Pancreas (tissue), 10 donors: ENCODE data around the gene SP5. TPM values are rescaled to one million over a fixed set of nuclear protein-coding genes. Genes with fewer than 3 reads are reported as not detected.

Experiments
- ATAC-seq, 4 donors: fragments of 200-7000 bp; cut with Tn5 transposase; one replicate each; pipeline versions ENCODE4 v1.8.0 to v1.9.1; 2020; ENCODE audit warnings: mild to moderate bottlenecking in 4 of 4, moderate library complexity in 4 of 4
- DNase-seq, 6 donors: peaks; one replicate each; pipeline ENCODE4 v3.0.0-alpha.2; 2020
- FAIRE-seq: peaks from 2 replicates; lab custom pipeline; 2012; peaks lifted over from hg19 to GRCh38; lab: Jason Lieb, UNC
- H3K27ac ChIP-seq, 4 donors: fragments of 200-600 bp; sonication (generic); 1 replicate in 3 of 4; 2 replicates in 1 of 4; pipeline versions ENCODE4 v1.5.0 to v1.8.0; 2020
- H3K27me3 ChIP-seq, 4 donors: fragments of 200-600 bp; one replicate each; pipeline ENCODE4 v1.8.0; 2021
- H3K36me3 ChIP-seq, 3 donors: fragments of 200-600 bp; sonication (generic) in 1 of 3; one replicate each; pipeline versions ENCODE4 v1.5.0 to v1.8.0; 2020 to 2021
- H3K4me1 ChIP-seq, 3 donors: fragments of 200-600 bp; one replicate each; pipeline ENCODE4 v1.8.0; 2021
- H3K4me3 ChIP-seq, 4 donors: fragments of 200-600 bp; sonication (generic) in 2 of 4; one replicate each; pipeline versions ENCODE4 v1.5.0 to v1.8.0; 2020 to 2021
- H3K9me3 ChIP-seq, 4 donors: fragments of 200-600 bp; one replicate each; pipeline ENCODE4 v1.8.0; 2021
- WGBS, 2 donors: extraction: QIAGEN DNeasy Blood & Tissue Kit; methylation state at CpG; one replicate each; pipeline ENCODE4 v1.1.7; 2013; 5-methylcytosine and 5-hydroxymethylcytosine counted together
- intact Hi-C, 3 donors: fragments of 100-400 bp; cut with DNase I; formaldehyde crosslinking; loops; one replicate each; pipeline versions ENCODE4 v1.11.1 to v1.14.2; 2022
- polyA plus RNA-seq, 2 donors: library from polyadenylated mRNA; stranded (reverse); fragments of 200-250 nt; gene quantifications; one replicate each; pipeline ENCODE4 v1.2.3, GENCODE V29; 2013
- total RNA-seq, 6 donors: library from RNA; stranded (reverse); fragmentation: NEBNext Ultra II Directional in 4 of 6; extraction: Animal tissue kit (Norgen Biotek cat#: 25700) in 4 of 6; gene quantifications; one replicate each; pipeline versions ENCODE4 v1.2.1 to v1.2.4, GENCODE V29; 2021 to 2023
- TF ChIP-seq, protein P1 (sequence below), 4 donors: fragments of 200-600 bp; sonication (generic) in 3 of 4; IDR thresholded peaks; one replicate each; pipeline versions ENCODE4 v1.5.0 to v1.8.0; 2021; ENCODE audit warnings: antibody characterized with exemption in 4 of 4
- donor health status: healthy with polysubstance abuse.
- donor health status: DM: no; HTN: no; CAD: no; lungs with moderate emphysema.
- donor health status: DM: no; HTN: no; CAD: no.
- donor health status: control.
- donor health status: control.
- donor health status: Bipolar disorder and iron deficiency.
- donor health status: DM: yes; HTN: yes; CAD: no.
- donor health status: DM: no; HTN: no; CAD: no.
- donor health status: DM: no; HTN: no; CAD: no.
- donor health status: DM: yes; HTN: yes; CAD: no.

Gene SP5
- total and polyA plus RNA-seq, 8 donors, result 0.08 to 2.1 (median 0.28) TPM; not detected in 1

DNA sequence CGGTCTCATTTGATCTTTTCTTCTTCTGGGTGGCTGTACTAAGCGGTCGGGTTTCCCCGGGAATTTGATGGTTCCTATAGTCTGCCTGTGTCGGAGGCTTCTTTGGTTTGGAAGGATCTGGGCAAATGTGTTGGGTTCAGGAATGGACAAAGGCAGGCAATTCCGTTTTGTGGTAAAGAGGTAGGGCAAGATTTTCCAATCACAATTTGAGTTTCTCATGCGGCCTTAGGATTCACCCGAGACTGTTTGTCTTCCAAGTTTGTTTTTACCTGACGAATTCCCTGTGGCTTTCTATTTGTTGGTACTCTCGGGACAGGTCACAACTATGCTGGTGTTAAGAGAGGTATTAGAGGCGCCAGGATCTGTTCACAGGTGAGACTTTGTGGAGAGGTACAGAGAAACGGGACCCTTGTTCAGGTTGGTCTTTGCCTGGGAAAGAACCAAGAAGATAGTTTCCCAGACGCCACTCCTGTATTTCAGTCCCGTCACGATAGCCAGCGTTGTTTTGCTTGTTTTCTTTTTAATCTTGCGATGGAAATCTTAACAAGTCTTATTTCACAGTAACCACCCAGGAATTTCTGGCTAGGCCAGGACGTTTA is 3.0 kb downstream of the SP5 start:
- H3K4me1 ChIP-seq, result peaks cover 0 to 8% (median 4%) of the 10 kb centered on the region in 3 donors
- intact Hi-C loops, result loop anchor here in 1 of 3 donors (10.0 kb wide), 1 partner anchor 57 kb away; the partner anchor contains the start of gene ERICH2
- no peak for DNase-seq
- ATAC-seq, result no peak
- WGBS, 2 donors, result 80 to 82% methylated on average over 18 of the region's 18 CpGs
- H3K27me3 ChIP-seq, result no peaks in the 10 kb centered on the region
- TF ChIP-seq, protein P1, sequence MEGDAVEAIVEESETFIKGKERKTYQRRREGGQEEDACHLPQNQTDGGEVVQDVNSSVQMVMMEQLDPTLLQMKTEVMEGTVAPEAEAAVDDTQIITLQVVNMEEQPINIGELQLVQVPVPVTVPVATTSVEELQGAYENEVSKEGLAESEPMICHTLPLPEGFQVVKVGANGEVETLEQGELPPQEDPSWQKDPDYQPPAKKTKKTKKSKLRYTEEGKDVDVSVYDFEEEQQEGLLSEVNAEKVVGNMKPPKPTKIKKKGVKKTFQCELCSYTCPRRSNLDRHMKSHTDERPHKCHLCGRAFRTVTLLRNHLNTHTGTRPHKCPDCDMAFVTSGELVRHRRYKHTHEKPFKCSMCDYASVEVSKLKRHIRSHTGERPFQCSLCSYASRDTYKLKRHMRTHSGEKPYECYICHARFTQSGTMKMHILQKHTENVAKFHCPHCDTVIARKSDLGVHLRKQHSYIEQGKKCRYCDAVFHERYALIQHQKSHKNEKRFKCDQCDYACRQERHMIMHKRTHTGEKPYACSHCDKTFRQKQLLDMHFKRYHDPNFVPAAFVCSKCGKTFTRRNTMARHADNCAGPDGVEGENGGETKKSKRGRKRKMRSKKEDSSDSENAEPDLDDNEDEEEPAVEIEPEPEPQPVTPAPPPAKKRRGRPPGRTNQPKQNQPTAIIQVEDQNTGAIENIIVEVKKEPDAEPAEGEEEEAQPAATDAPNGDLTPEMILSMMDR (IDR thresholded peaks at IDR 0.05), result no peak
- no peak overlapping the region for H3K4me3 ChIP-seq
- no peak overlapping the region for H3K27ac ChIP-seq
- H3K36me3 ChIP-seq, result no peaks in the 10 kb centered on the region
- H3K9me3 ChIP-seq, result no peaks in the 10 kb centered on the region
- FAIRE-seq, result no peak

DNA sequence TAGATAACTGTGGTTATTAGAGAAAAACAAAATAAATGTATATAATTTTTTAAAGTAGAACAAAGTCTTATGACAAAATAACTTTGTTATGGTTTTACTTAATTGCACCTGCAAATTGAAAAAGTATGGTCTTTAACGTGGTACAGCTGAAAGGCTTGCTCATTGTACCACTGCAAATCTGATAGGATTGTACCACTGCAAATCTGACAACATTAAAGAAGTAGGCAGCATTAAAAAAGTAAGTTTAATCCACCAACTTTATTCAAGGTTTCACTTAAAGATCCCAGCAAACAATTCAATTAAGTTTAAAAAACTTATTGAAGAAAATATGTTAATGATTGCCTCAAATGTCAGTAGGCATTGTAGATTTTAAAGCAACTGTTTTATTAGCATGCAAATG is 4.7 kb downstream of the SP5 start:
- no peaks in the 10 kb centered on the region for H3K36me3 ChIP-seq
- no peaks in the 10 kb centered on the region for H3K9me3 ChIP-seq
- intact Hi-C loops, result loop anchor here in 1 of 3 donors (10.0 kb wide), 1 partner anchor 55 kb away; the partner anchor contains the start of gene ERICH2
- WGBS, 2 donors, result 48 to 63% methylated on average over 1 of the region's 1 CpG
- ATAC-seq (no peak), DNase-seq (no peak), FAIRE-seq (no peak)
- H3K27me3 ChIP-seq, result no peaks in the 10 kb centered on the region
- no peak overlapping the region for H3K27ac ChIP-seq
- TF ChIP-seq, protein P1 (IDR thresholded peaks at IDR 0.05), result no peak
- H3K4me1 ChIP-seq, result peaks cover 0 to 4% (median 0%) of the 10 kb centered on the region in 3 donors
- no peak overlapping the region for H3K4me3 ChIP-seq

DNA sequence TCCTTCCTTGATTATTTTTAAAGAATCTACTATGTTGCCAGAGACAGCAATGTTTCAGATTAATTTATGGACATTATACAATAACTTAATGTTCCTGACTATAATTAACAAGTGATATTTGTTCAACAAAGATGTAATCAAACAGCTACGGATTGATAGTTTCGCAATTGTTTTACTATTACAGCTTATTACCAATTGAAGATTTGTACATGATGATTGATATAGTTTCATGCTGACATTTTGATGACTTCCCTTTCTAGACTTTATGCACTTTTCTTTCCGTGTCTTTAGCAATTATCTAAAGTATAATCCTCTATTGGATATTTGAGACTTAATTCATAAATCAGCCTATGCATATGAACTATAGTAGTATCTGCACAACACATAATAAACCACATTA is 6.5 kb downstream of the SP5 start:
- no peaks in the 10 kb centered on the region for H3K27me3 ChIP-seq
- 71 to 76% methylated on average over 3 of the region's 3 CpGs for WGBS, 2 donors
- H3K36me3 ChIP-seq, result no peaks in the 10 kb centered on the region
- H3K9me3 ChIP-seq, result no peaks in the 10 kb centered on the region
- no peak for DNase-seq
- H3K27ac ChIP-seq, result no peak overlapping the region
- FAIRE-seq, result no peak
- intact Hi-C loops, result no loop called here
- no peak overlapping the region for H3K4me3 ChIP-seq
- H3K4me1 ChIP-seq, result no peaks in the 10 kb centered on the region
- TF ChIP-seq, protein P1 (IDR thresholded peaks at IDR 0.05), result no peak
- no peak for ATAC-seq

DNA sequence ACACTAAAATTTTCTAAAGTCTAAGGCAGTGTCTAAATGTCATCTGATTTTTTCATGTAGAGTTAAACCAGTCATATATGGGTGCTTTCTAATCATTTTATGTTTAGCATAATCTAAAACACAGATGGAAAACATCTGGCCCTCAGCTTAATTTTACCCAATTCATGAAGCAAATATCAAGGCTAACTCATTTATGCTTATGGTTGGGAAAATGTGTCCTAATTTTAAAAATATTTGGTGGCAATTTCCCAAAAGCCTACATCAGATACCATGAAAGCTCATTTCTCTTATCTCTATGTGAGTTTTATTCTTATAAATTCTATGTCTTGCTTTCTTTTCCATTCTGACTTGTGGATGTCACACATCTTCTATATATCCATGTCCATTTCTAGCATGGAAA is 7.2 kb downstream of the SP5 start:
- no peak for DNase-seq
- TF ChIP-seq, protein P1 (IDR thresholded peaks at IDR 0.05), result no peak
- H3K4me3 ChIP-seq, result no peak overlapping the region
- H3K36me3 ChIP-seq, result no peaks in the 10 kb centered on the region
- no peak overlapping the region for H3K27ac ChIP-seq
- no peaks in the 10 kb centered on the region for H3K9me3 ChIP-seq
- no peak for FAIRE-seq
- intact Hi-C loops, result no loop called here
- H3K4me1 ChIP-seq, result no peaks in the 10 kb centered on the region
- no peak for ATAC-seq
- no peaks in the 10 kb centered on the region for H3K27me3 ChIP-seq

DNA sequence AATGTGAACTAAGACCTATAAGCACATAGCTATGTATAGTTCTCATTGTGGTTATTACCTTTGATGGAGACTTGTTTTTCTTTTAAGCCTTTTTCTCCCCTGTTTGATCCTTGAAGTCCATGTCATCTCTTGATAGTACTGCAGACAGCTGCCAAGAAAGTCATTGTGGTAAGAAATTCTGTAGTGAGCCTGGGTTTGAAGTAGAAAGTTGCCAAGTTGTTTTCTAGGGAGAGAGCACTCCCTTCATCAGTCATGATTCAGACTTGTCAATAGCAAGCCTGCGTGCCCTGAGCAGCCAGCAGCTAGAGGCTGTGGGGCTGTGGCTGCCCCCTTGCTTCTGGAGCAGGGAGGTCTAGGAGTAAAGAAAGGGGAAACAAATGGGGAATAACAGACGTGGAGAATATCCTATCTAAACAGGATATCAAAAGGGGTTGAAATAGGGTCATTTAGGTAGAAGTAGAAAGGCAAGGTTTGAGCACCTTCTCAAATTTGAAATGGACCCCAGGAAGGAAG is 8.4 kb downstream of the SP5 start:
- TF ChIP-seq, protein P1 (IDR thresholded peaks at IDR 0.05), result no peak
- Histone ChIP-seq H3K27ac (no peak overlapping the region), H3K36me3 (no peaks in the 10 kb centered on the region), H3K27me3 (no peaks in the 10 kb centered on the region), H3K4me3 (no peak overlapping the region), H3K9me3 (no peaks in the 10 kb centered on the region), H3K4me1 (no peaks in the 10 kb centered on the region)
- no peak for ATAC-seq
- no peak for DNase-seq
- intact Hi-C loops, result no loop called here
- no peak for FAIRE-seq
- 71 to 74% methylated on average over 2 of the region's 2 CpGs for WGBS, 2 donors
